T-helper 1 cell treated with Interleukin-12 subunit alpha and Interleukin-12 subunit beta and Interleukin-4 antibody, amounts not matched to agents 30 μg/mL and 1 μg/mL, for 36 hours (primary cell): Measurements from ENCODE around the gene MAT2A.
"Not testable (repeated sequence)": the region's sequence is repeated elsewhere in the genome, so short reads cannot be mapped to it uniquely, and the experiment has no call there.

ENCODE experiments used
- H3K27ac Mint-ChIP-seq: one replicate; pipeline ENCODE4 v1.8.0; 2021; ENCODE audit warnings: mild to moderate bottlenecking, mixed read lengths
- H3K27me3 Mint-ChIP-seq: one replicate; pipeline ENCODE4 v1.8.0; 2021; ENCODE audit warnings: low read depth, mixed read lengths
- H3K36me3 Mint-ChIP-seq: one replicate; pipeline ENCODE4 v1.8.0; 2021; ENCODE audit warnings: low read depth, mixed read lengths
- H3K4me1 Mint-ChIP-seq: one replicate; pipeline ENCODE4 v1.8.0; 2021; ENCODE audit warnings: low read depth, mixed read lengths
- H3K4me3 Mint-ChIP-seq: one replicate; pipeline ENCODE4 v1.8.0; 2021; ENCODE audit warnings: mild to moderate bottlenecking, moderate library complexity, mixed read lengths
- H3K9me3 Mint-ChIP-seq: one replicate; pipeline ENCODE4 v1.8.0; 2021; ENCODE audit warnings: mixed read lengths

The MAT2A gene

DNA sequence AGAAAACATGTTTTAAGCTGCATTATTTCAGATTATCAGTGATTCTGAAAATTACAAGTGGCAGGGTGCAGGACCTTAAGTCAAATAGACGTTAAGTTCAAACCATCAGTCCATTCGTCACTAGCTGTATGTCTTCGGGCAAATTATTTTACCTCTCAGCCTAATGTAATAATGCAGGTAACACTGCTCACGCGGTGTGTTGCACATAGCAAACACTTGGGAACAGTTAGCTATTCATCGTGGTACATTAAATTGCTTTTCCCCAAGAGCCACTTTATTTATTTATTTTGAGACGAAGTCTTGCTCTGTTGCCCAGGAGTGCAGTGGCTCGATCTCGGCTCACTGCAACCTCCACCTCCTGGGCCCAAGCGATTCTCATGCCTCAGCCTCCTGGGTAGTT is 10.1 kb downstream of the MAT2A start:
- H3K27ac Mint-ChIP-seq: no peak overlapping the region

DNA sequence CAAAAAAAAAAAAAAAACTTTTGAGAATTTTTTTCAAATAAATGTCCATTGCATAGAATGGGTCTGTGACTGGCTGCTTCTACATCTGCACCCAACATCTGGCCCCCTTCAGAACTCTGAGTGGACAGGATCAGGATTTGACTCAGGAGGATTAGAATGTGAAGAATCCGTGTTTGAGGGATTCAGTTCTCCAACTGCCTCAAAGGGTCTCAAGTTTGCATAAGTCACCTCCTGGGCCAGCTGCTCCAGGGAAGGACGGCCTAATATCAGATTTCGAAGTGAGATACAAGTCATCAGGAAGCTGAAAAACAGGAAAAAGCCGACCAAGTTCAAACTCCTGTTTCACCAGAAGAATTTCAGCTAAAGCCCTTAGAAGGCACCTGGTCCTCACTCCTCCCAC is 10.9 kb downstream of the MAT2A start:
- no peak overlapping the region for H3K27ac Mint-ChIP-seq

More for the DNA sequence above, 10.1 kb downstream of the MAT2A start:
- Mint-ChIP-seq H3K4me3 (no peak overlapping the region), H3K27me3 (no peaks in the 10 kb centered on the region), H3K9me3 (no peaks in the 10 kb centered on the region), H3K4me1 (peaks cover 16% of the 10 kb centered on the region), H3K36me3 (peaks cover 49% of the 10 kb centered on the region)

DNA sequence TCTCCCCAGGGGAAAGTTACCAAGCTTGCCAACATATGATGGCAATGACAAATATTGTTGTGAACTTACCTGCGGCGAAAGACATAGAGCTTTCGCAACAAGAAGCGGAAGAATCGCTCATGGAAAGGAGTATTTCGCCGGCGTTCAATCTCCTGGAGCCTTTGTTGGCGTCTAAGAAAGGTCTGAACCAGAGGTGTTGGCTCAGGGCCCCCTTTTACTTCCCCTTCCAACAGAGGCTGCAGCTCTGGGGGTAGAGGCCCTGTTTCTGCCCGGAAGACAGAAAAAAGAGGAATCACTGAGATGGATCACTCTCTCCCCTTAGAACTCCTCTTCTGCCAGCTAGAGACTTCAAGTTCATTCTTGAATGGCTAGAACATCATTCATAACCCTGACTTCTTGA is 11.5 kb downstream of the MAT2A start:
- H3K9me3 Mint-ChIP-seq: no peaks in the 10 kb centered on the region
- no peaks in the 10 kb centered on the region for H3K27me3 Mint-ChIP-seq
- peaks cover 12% of the 10 kb centered on the region for H3K4me1 Mint-ChIP-seq
- no peak overlapping the region for H3K4me3 Mint-ChIP-seq
- H3K27ac Mint-ChIP-seq: no peak overlapping the region
- peaks cover 49% of the 10 kb centered on the region for H3K36me3 Mint-ChIP-seq

More for the DNA sequence above, 10.9 kb downstream of the MAT2A start:
- no peaks in the 10 kb centered on the region for H3K27me3 Mint-ChIP-seq
- peaks cover 48% of the 10 kb centered on the region for H3K36me3 Mint-ChIP-seq
- H3K9me3 Mint-ChIP-seq: no peaks in the 10 kb centered on the region
- H3K4me3 Mint-ChIP-seq: no peak overlapping the region
- H3K4me1 Mint-ChIP-seq: peaks cover 12% of the 10 kb centered on the region

DNA sequence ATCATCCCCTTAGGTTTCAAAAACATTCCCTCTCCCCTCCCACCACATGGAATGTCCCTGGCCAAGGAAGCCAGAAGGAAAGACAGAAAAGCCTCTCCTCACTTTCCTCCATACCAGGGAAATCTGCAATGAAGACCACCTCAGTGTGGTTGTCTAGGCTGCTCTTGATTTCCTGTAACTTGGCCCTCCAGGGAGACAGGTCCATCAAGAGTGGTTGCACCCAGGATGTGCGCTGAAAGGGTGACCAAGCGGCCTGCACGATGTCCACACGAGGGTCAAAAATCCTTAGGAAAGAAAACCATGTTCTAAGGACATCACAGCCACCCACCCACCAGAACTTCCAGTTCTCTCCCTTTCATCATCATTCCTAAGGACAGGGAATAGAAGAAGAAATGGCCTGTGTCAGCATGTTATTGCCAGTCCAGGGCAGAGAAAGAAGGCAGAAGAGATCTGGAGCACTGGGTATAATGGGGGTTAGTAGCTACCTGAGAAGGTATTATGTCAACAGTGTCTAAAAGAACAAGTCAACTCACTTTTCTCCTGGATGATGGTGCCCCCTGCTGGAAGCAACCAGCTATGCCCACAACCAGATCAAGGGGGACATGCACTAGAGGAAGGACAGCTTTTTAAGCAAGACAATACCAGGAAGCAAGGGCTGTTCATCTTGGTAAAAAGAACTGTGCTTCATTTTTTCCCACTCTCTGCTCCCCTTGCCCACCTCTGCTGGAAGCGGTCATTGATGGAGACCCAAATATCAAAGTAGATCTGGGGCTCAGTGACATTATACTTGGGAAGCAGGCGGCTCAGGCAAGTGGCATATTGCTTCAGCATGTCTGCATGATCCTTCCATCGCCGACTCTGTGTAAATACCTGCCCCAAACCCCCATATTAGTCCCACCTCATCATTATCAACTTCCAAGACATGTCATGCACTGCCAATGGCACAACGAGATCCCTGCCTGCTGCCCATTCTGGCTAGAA is 13.0 kb downstream of the MAT2A start:
- Mint-ChIP-seq H3K36me3 (peaks cover 42% of the 10 kb centered on the region), H3K4me3 (no peak overlapping the region), H3K9me3 (no peaks in the 10 kb centered on the region), H3K4me1 (peaks cover 10% of the 10 kb centered on the region), H3K27ac (peak overlapping the region; percentile 13), H3K27me3 (no peaks in the 10 kb centered on the region)

DNA sequence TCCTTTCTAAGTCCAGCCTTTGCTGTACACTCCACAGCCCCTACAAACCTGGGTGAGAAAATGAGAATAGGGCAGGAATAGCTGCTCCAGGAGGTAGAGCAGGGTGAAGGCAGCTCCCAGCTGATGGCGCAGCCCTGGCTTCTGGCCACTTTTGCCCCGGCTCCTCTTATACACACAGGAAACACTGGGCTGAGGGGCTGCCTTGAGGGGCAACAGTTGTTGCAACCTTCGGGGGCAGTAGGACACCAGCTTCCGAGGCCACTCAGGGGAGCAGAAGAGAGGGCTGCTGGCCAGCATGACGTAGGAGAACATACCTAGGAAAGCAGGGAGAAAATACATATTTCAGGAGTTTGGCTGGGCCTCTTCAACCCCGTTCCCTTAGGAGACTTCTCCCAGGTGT is 14.2 kb downstream of the MAT2A start:
- Mint-ChIP-seq H3K4me3 (no peak overlapping the region), H3K27ac (no peak overlapping the region), H3K27me3 (no peaks in the 10 kb centered on the region), H3K9me3 (no peaks in the 10 kb centered on the region), H3K36me3 (peaks cover 42% of the 10 kb centered on the region), H3K4me1 (peaks cover 10% of the 10 kb centered on the region)

DNA sequence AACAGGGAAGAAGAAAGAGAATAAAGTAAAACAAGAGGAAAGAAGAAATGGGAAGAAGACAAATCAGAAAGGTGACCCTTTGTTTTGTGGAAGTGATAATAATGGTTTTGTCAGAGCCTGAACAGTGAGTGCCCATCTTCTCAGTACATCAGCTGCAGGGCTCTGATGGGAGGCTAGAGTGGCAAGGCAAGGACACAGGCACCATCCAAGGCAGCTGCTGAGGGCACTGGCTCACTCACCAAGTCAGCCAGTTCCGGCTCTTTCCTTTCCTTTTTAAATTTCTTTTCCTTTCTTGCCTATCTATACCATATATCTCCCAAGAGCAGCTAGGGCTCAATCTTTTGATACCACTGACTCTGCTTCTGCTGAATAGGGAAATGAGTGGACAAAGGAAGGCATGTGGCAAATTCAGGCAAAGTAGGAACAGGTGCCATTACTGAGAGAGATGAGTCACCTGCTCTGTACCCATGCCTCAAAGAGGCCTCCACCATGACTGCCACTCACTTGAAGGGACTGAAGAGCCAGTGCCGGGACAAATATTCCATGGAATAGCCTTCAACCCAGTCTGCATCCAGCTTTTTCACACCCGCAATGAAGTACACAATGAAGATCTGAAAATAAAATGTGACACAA is 16.1 kb downstream of the MAT2A start:
- H3K27ac Mint-ChIP-seq: no peak overlapping the region
- H3K36me3 Mint-ChIP-seq: peaks cover 36% of the 10 kb centered on the region
- H3K4me1 Mint-ChIP-seq: peaks cover 14% of the 10 kb centered on the region

DNA sequence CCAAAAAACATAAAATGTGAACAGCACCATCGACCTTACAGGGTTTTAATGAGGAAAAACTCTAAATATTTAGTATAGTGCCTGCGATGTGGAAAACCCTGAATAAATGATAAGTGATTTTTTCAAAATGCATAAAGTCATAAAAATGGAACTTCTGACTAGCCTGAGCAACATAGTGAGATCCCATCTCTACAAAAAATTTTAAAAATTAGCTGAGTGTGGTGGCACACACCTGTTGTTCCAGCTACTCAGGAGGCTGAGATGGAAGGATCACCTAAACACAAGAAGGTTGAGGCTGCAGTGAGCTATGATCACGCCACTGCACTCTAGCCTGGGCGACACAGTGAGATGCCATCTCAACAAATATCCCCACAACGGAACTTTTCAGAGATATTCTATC is 18.2 kb downstream of the MAT2A start:
- Mint-ChIP-seq H3K4me3 (no peak overlapping the region), H3K27ac (no peak overlapping the region), H3K27me3 (no peaks in the 10 kb centered on the region), H3K9me3 (no peaks in the 10 kb centered on the region), H3K36me3 (peaks cover 24% of the 10 kb centered on the region), H3K4me1 (peaks cover 18% of the 10 kb centered on the region)

More for the DNA sequence above, 16.1 kb downstream of the MAT2A start:
- Mint-ChIP-seq H3K27me3 (no peaks in the 10 kb centered on the region), H3K4me3 (no peak overlapping the region), H3K9me3 (no peaks in the 10 kb centered on the region)

DNA sequence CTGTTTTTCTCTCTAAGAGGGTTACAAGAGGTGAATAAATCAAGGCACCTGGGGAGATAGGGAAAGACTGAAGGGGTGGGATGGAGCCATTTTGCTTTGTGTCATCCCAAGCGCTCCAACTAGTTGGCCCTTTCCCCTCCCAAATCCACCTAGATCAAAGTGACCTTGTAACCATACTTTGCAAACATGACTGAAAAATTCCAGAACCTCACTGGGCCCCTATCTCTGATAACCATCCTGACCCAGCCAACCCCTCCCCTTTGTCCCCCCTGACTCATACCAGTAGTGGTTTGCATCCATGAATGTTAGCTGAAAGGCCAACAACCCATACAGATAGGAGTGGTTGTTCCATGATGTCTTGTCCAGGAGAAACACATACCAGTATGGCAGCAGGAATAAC is 19.2 kb downstream of the MAT2A start:
- Mint-ChIP-seq H3K36me3 (peaks cover 15% of the 10 kb centered on the region), H3K4me3 (no peak overlapping the region), H3K9me3 (no peaks in the 10 kb centered on the region), H3K27ac (no peak overlapping the region), H3K4me1 (peaks cover 16% of the 10 kb centered on the region), H3K27me3 (no peaks in the 10 kb centered on the region)

DNA sequence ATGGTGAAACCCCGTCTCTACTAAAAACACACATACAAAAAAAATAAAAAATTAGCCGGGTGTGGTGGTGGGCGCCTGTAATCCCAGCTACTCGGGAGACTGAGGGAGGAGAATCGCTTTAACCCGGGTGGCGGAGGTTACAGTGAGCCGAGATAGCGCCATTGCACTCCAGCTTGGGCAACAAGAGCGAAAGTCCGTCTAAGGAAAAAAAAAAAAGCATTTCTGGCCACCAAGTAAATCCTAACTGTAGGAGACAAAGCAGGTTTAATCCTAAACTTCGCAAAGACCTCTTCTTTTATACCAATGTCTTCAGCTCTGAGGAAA is 21.4 kb downstream of the MAT2A start:
- H3K36me3 Mint-ChIP-seq, H3K27me3 Mint-ChIP-seq, H3K9me3 Mint-ChIP-seq: not testable (repeated sequence)
- H3K4me3 Mint-ChIP-seq: peak overlapping the region; percentile 91
- peaks cover 22% of the 10 kb centered on the region for H3K4me1 Mint-ChIP-seq
- H3K27ac Mint-ChIP-seq: peak overlapping the region; percentile 93

DNA sequence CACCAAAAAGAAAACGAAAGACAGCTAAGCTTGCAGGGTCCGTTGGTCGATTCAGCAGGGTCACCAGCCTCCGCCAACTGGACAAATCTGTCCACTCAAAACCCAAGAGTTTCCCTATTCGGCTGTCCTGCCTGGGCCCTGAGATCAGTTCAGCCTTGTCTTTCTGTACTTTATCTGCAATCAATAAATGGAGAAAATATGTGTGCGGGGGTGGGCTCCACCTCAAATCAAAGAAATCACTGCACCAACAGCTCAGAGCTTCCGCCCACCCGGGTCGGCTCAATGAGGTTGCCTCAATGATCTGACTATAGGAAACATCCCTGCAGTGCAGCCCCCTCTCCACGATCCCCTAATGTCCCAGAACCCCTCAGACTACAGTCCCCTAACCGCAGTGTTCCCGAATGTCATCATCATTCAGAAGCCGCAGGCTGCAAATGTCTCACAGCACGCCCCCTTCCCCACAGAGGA is 21.9 kb downstream of the MAT2A start:
- peaks cover 2% of the 10 kb centered on the region for H3K36me3 Mint-ChIP-seq
- peak overlapping the region; percentile 91 for H3K4me3 Mint-ChIP-seq

DNA sequence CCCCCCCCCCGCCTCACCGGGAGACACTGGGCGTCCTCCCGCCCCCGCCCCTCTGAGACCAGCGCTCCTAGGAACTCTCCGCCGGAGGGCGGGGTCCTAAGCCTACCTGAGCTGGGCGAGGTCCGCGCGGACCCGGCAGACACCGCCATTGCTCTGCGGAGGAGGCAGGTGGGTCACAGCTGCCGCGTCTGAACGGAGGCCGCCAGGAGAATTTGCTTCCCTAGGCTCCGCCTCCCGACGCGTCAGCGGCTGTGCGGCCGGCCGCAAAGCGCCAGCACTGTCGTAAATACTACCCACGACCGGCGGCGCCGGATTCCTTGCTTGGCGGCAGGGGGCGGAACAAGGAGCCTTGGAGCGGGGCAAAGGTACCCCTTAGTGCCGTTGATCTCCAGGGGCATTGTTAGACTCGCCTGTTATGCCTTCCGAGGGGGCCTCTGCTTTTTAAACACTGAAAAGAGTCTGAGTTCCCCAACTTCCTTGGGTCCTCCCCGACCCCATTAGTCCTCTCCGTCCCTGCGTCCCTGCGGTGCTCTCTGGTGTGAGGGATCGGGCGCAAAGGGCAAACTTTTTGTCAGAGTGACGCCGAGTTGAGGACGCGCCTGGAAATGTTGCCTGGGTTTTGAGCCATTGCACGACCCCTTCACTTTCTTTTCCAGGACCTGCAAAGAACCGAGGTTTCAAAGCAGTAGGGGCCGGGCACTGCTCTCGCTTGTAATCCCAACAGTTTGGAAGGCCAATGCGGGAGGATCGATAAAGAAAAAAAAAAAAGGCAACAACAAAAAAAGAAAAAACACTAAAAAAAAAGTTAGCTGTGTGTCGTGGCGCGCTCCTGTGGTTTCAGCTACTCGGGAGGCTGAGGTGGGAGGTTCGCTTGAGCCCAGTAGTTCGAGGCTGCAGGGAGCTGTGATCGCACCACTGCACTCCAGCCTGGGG is 22.6 kb downstream of the MAT2A start, which contains the start of gene GGCX:
GGCX (minus strand) TSS at position 214 of the 933 bp plus-strand sequence; CDS start at position 149, 65 bp downstream.
- peaks cover 4% of the 10 kb centered on the region for H3K27me3 Mint-ChIP-seq
- H3K9me3 Mint-ChIP-seq: no peaks in the 10 kb centered on the region
- peaks cover 22% of the 10 kb centered on the region for H3K4me1 Mint-ChIP-seq
- peak within 1 kb of the TSS; percentile 93 for H3K27ac Mint-ChIP-seq
- peak within 1 kb of the TSS; percentile 91 for H3K4me3 Mint-ChIP-seq
- H3K36me3 Mint-ChIP-seq: no peaks in the 10 kb centered on the region

More for the DNA sequence above, 21.9 kb downstream of the MAT2A start:
- Mint-ChIP-seq H3K27me3 (peaks cover 4% of the 10 kb centered on the region), H3K27ac (peak overlapping the region; percentile 93), H3K4me1 (peaks cover 22% of the 10 kb centered on the region), H3K9me3 (no peaks in the 10 kb centered on the region)

DNA sequence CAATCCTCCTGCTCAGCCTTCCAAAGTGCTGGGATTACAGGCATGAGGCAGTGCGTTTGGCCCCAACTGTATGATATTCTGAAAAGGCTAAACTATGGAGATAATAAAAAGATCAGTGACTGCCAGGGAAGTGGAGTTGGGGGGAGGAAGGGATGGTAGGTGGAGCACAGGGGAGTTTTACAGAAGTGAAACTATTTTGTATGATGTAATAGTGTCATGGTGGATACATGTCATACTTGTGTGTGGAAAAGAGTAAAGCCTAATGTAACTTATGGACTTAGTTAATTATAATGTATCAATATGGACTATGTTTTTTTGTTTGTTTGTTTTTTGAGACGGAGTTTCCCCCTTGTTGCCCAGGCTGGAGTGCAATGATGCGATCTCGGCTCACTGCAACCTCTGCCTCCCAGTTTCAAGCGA is 25.2 kb downstream of the MAT2A start:
- Mint-ChIP-seq H3K4me3 (peak overlapping the region; percentile 8), H3K4me1 (peaks cover 20% of the 10 kb centered on the region), H3K27me3 (peaks cover 7% of the 10 kb centered on the region), H3K36me3 (no peaks in the 10 kb centered on the region), H3K27ac (peak overlapping the region; percentile 14), H3K9me3 (no peaks in the 10 kb centered on the region)

DNA sequence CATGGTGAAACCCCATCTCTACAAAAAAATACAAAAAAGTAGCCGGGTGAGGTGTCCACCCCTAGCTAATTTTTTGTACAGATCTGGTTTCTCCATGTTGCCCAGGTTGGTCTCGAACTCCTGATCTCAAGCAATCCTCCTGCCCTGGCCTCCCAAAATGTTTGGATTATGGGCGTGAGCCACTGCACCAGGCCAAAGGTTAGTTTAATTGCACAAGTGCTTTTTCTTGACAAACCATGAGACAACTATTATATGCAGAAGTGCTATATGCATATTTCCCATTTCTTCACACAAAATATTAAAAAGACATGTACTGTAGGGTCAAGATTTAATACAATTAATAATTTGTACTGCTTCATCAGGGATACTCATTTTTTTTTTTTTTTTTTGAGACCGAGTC is 27.3 kb downstream of the MAT2A start:
- Mint-ChIP-seq H3K27me3 (peaks cover 22% of the 10 kb centered on the region), H3K9me3 (no peaks in the 10 kb centered on the region), H3K27ac (no peak overlapping the region), H3K4me3 (no peak overlapping the region), H3K36me3 (no peaks in the 10 kb centered on the region), H3K4me1 (peaks cover 8% of the 10 kb centered on the region)

DNA sequence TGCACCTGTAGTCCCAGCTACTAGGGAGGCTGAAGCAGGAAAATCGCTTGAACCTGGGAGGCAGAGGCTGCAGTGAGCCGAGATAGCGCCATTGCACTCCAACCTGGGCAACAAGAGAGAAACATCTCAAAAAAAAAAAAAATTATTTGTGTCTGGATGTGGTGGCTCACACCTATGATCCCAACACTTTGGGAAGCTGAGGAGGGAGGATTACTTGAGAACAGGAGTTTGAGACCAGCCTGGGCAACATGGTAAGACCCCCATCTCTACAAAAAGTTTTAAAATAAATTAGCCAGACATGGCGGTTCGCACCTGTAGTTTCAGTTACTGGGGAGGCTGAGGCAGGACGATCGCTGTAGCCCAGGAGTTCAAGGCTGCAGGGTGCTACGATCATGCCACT is 36.8 kb downstream of the MAT2A start:
- Mint-ChIP-seq H3K27me3 (peaks cover 19% of the 10 kb centered on the region), H3K9me3 (no peaks in the 10 kb centered on the region), H3K27ac (no peak overlapping the region), H3K36me3 (peaks cover 11% of the 10 kb centered on the region), H3K4me3 (no peak overlapping the region), H3K4me1 (peaks cover 27% of the 10 kb centered on the region)
